Esophagus muscularis mucosa (tissue), 4 donors: ENCODE results near the gene CRTC1.

Experiments
- EP300 ChIP-seq: sonication (generic); formaldehyde crosslinking; IDR thresholded peaks from one replicate; pipeline ENCODE4 v1.6.1; 2017; ENCODE audit warnings: antibody characterized with exemption
- POLR2A ChIP-seq: fragments of 450-650 bp; IDR thresholded peaks from one replicate; pipeline ENCODE4 v1.6.1; 2017; ENCODE audit warnings: antibody characterized with exemption, moderate library complexity, mild to moderate bottlenecking, low read depth
- POLR2AphosphoS5 ChIP-seq, 2 donors: sonication (generic); formaldehyde crosslinking; IDR thresholded peaks; one replicate each; pipeline ENCODE4 v1.6.1; 2017; ENCODE audit warnings: antibody characterized with exemption in 2 of 2
- TF ChIP-seq, protein P1 (sequence below), 3 experiments: fragments of 200-600 bp in 2 of 3; fragments of 450-650 bp in 1 of 3; sonication (generic) in 2 of 3; IDR thresholded peaks; one replicate each; pipeline ENCODE4 v1.5.1; 2017 to 2019; ENCODE audit warnings: antibody characterized with exemption in 3 of 3, mild to moderate bottlenecking in 2 of 3, moderate library complexity in 1 of 3

DNA sequence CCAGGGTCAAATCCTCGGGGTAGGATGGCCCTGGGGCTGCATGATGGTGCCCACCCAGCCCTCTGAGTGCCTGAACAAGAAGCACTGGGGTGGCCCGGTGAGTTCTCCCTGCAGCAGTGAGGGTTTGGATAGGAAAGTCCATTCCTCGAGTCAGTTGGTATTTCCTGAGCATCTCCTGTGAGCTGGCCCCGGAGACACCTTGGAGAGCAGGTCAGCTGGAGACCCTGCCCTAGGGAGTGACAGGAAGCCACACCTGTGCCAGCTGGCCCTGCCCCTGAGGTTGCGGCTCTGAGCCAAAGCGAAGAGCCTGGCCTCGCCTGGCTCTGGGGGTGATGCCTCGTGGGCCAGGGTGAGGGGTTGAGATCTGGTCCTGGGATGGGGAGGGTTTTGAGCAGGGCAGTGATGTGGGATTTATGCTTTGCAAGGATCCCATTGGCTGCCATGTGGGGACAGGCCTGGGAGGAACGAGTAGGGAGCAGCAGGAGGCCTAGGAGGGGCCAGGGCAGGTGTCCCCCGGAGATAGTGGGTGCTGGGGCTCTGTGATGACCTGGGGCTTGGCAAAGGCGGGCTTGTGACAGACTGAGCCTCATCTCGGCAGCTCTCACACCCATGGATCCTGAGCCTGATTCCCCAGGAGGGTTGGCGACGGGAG lies 16.0 kb downstream of the CRTC1 start:
- TF ChIP-seq, protein P1, sequence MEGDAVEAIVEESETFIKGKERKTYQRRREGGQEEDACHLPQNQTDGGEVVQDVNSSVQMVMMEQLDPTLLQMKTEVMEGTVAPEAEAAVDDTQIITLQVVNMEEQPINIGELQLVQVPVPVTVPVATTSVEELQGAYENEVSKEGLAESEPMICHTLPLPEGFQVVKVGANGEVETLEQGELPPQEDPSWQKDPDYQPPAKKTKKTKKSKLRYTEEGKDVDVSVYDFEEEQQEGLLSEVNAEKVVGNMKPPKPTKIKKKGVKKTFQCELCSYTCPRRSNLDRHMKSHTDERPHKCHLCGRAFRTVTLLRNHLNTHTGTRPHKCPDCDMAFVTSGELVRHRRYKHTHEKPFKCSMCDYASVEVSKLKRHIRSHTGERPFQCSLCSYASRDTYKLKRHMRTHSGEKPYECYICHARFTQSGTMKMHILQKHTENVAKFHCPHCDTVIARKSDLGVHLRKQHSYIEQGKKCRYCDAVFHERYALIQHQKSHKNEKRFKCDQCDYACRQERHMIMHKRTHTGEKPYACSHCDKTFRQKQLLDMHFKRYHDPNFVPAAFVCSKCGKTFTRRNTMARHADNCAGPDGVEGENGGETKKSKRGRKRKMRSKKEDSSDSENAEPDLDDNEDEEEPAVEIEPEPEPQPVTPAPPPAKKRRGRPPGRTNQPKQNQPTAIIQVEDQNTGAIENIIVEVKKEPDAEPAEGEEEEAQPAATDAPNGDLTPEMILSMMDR (IDR thresholded peaks at IDR 0.05), result no peak
- no peak for TF ChIP-seq POLR2AphosphoS5 (IDR thresholded peaks at IDR 0.05)
- TF ChIP-seq EP300, result no peak
- no peak for TF ChIP-seq POLR2A
